HEK293T (cell line): ENCODE results near the gene SMKR1.

ENCODE experiments used
- ARNT ChIP-seq: fragments of 450-650 bp; IDR thresholded peaks from 2 replicates; pipeline ENCODE4 v1.6.1; 2017; ENCODE audit warnings: mild to moderate bottlenecking
- BHLHE40 ChIP-seq: fragments of 450-650 bp; IDR thresholded peaks from 2 replicates; pipeline ENCODE4 v1.6.1; 2016; ENCODE audit warnings: mild to moderate bottlenecking, moderate library complexity, borderline replicate concordance
- CTBP1 ChIP-seq: fragments of 450-650 bp; IDR thresholded peaks from 2 replicates; pipeline ENCODE4 v1.6.1; 2016; ENCODE audit warnings: borderline replicate concordance
- ELF4 ChIP-seq: fragments of 450-650 bp; IDR thresholded peaks from 2 replicates; pipeline ENCODE4 v1.6.1; 2017; ENCODE audit warnings: antibody characterized with exemption
- FOXA1 ChIP-seq: fragments of 450-650 bp; IDR thresholded peaks from 2 replicates; pipeline ENCODE4 v1.6.1; 2016; ENCODE audit warnings: mild to moderate bottlenecking
- HDGF ChIP-seq: fragments of 450-650 bp; IDR thresholded peaks from 2 replicates; pipeline ENCODE4 v1.6.1; 2017; ENCODE audit warnings: antibody characterized with exemption, borderline replicate concordance
- L3MBTL2 ChIP-seq: fragments of 450-650 bp; conservative IDR thresholded peaks from 2 replicates; pipeline ENCODE4 v1.6.1; 2016; ENCODE audit warnings: mild to moderate bottlenecking
- LEF1 ChIP-seq: fragments of 450-650 bp; IDR thresholded peaks from 2 replicates; pipeline ENCODE4 v1.6.1; 2017; ENCODE audit warnings: mild to moderate bottlenecking, borderline replicate concordance
- PKNOX1 ChIP-seq: fragments of 450-650 bp; IDR thresholded peaks from 2 replicates; pipeline ENCODE4 v1.6.1; 2016
- SUZ12 ChIP-seq: fragments of 450-650 bp; IDR thresholded peaks from 2 replicates; pipeline ENCODE4 v1.6.1; 2016; ENCODE audit warnings: mild to moderate bottlenecking
- TARDBP ChIP-seq: fragments of 450-650 bp; IDR thresholded peaks from 2 replicates; pipeline ENCODE4 v1.6.1; 2016
- ZNF384 ChIP-seq: fragments of 450-650 bp; IDR thresholded peaks from 2 replicates; pipeline ENCODE4 v1.6.1; 2016

- TF ChIP-seq CTBP1 (no peak), ELF4 (no peak), L3MBTL2 (no peak), FOXA1 (no peak), PKNOX1 (no peak), HDGF (no peak), ARNT (no peak), SUZ12 (no peak), TARDBP (no peak), LEF1 (no peak), ZNF384 (no peak), BHLHE40 (no peak)
These were observed 55.6 kb downstream of the SMKR1 start for GRCh38 chr7:129557686-129558481.
